ENCODE results near the gene TTF1. TPM values are rescaled to one million over a fixed set of nuclear protein-coding genes. Genes with fewer than 3 reads are reported as not detected.

TTF1 gene
- total and polyA plus RNA-seq, 10 of the 15 experiments (the other 5 are each of a cell fraction or from before 2014, with no cell fraction given) = 11.3 to 25.5 (median 16.0) TPM

- no peak for TF ChIP-seq FOXM1 (IDR thresholded peaks at IDR 0.05; ENCODE audit: low read depth, low read length)
- no peak for TF ChIP-seq MLLT1 (IDR thresholded peaks at IDR 0.05)
- TF ChIP-seq ZNF207 (IDR thresholded peaks at IDR 0.05; ENCODE audit: borderline replicate concordance) = no peak
- peak; percentile 85 for TF ChIP-seq RAD21 (IDR thresholded peaks at IDR 0.05; ENCODE audit: insufficient read depth, low read depth, low read length)
- no peak for TF ChIP-seq HDGF (IDR thresholded peaks at IDR 0.05)
- no peak for TF ChIP-seq JUNB (IDR thresholded peaks at IDR 0.05)
- TF ChIP-seq BCL11A (IDR thresholded peaks at IDR 0.05; ENCODE audit: low read depth, low read length) = no peak
- no peak for TF ChIP-seq NR2C2 (IDR thresholded peaks at IDR 0.05; ENCODE audit: borderline replicate concordance, control insufficient read depth, insufficient read length, low read depth)
- peak; percentile 76 to 85 (median 80) for TF ChIP-seq CTCF (IDR thresholded peaks at IDR 0.05 in 2 of 3, conservative IDR thresholded peaks at IDR 0.05 in 1 of 3; ENCODE audit: control insufficient read depth in 2 of 3, extremely low read depth in 1 of 3, insufficient read depth in 1 of 3, low read depth in 3 of 3, low read length in 3 of 3)
- no peak for TF ChIP-seq MTA2 (IDR thresholded peaks at IDR 0.05; ENCODE audit: low read depth)
- TF ChIP-seq IKZF1 (conservative IDR thresholded peaks at IDR 0.05) = 0 out of 2 replicates have a peak, but pooled peaks have one; percentile 26
- no peak for TF ChIP-seq RELA (IDR thresholded peaks at IDR 0.05; ENCODE audit: borderline replicate concordance, partially characterized antibody)
- no peak for TF ChIP-seq ZNF384 (IDR thresholded peaks at IDR 0.05; ENCODE audit: borderline replicate concordance, low read depth, low read length)
- no peak for TF ChIP-seq RBBP5 (conservative IDR thresholded peaks at IDR 0.05)
- TF ChIP-seq NR2F1 (conservative IDR thresholded peaks at IDR 0.05) = peak; percentile 82
- no peak for TF ChIP-seq CHD2 (IDR thresholded peaks at IDR 0.05; ENCODE audit: borderline replicate concordance, low read depth, low read length)
- no peak for TF ChIP-seq CBX3 (IDR thresholded peaks at IDR 0.05; ENCODE audit: borderline replicate concordance, low read depth)
Observed at GRCh38 chr9:132411091-132411508, 4.5 kb upstream of the TTF1 start (continued).

Measured in GM12878 (cell line).